HG03064 (cell line): ENCODE data around the gene TAF1B.
"Not testable (repeated sequence)": the region's sequence is repeated elsewhere in the genome, so short reads cannot be mapped to it uniquely, and the experiment has no call there.

ENCODE experiments used
- ATAC-seq: cut with Tn5 transposase; IDR thresholded peaks from one replicate; pipeline ENCODE4 v1.9.1; 2021; ENCODE audit warnings: low read depth; ENCODE audit not compliant: unreplicated experiment

The TAF1B gene

DNA sequence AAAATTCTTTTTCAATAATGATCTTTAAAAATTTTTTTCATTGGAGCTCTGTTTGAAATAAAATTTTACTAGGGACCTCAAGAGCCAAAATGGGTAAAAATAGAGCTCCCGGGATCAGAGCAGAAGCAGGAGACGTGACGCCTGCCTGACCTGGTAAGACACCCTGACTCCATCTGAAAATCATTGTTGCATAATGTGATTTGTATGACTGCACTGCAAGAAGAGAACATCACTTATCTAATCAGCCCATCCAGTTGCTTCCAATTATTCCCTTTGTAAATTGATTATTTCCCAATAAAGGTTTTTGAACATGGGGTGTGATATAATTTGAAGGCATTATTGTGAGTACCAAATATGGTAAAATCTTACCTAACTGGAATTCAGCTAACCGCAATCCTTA is 17.1 kb upstream of the TAF1B start:
- no peak for ATAC-seq

DNA sequence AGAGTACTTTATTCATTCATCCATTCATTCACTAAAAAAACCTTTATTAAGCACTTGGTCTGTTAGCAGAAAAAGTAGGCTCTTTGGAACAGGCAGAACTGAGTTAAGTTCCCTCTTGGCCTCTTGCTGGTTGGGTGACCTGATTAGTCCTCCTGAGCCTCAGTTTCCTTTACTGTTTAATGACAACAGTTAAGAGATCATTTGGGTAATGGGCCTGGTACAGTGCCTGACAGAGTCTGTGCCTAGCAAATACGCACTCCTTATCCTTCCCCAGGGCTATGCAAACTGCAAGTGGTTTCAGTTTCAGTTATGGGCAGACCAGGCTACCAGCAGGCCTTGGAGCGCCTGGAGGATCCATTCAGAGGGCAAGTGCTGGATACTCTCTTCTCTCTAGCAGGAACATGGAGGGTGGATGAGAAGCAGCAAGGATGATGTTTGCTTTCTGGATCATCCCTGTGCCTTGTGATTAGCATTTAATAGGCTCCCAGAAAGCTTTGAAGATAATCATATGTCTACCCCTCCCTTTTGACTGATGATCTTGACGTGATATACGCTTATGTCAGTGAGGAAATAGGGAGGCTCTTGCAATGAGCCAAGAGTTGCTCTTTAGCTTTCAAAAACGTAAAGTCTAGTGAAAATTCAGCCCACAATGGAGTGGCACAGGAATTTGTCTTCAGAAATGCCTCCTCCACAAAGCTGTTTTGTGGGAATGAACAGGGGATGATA is 12.4 kb upstream of the TAF1B start:
- no peak for ATAC-seq

DNA sequence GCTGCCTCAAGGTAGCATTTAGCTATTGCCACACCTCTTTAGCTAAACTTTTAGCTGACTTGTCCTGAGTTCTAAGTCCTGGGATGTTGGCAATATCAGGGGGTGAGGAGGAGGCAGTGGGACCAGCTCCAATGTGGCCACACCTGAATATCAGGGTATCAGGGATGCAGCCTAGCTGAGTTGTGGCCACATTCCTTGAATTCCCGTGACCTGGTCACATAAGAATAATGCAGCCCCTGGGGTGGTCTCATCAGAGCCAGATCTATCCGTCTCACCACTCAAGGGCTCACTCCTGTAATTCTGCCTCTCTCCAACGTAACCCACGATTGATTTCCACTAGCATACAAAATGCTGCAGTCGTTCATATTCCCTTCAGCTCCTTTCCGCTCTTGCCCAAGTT is 11.6 kb upstream of the TAF1B start:
- ATAC-seq: no peak

DNA sequence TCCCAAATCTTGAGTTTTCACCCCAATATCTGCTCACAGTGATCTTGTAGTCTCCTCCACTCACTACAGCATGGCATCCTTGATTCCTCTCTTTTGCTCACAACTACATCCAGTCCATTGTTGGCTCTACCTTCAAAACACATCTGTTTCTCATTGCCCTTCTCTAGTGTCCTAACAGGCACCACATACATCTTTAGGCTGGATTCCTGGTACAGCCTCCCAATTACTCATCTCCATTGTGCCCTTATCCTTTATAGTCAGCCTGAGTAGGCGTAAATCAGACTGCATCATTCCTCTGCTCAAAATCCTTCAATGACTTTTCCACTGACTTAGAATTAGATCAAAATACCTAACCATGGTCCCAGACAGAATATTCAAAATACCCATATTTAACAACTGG is 10.7 kb upstream of the TAF1B start:
- no peak for ATAC-seq

DNA sequence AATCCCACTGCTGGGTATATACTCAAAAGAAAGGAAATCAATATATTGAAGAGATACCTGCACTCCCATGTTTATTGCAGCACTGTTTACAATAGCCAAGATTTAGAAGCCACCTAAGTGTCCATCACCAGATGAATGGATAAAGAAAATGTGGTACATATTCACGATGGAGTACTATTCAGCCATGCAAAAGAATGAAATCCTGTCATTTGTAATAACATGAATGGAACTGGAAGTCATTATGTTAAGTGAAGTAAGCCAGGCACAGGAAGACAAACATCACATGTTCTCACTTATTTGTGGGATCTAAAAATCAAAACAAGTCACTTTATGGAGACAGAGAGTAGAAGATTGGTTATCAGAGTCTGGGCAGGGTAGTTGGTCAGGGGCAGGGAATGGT is 8.2 kb upstream of the TAF1B start:
- ATAC-seq: not testable (repeated sequence)

DNA sequence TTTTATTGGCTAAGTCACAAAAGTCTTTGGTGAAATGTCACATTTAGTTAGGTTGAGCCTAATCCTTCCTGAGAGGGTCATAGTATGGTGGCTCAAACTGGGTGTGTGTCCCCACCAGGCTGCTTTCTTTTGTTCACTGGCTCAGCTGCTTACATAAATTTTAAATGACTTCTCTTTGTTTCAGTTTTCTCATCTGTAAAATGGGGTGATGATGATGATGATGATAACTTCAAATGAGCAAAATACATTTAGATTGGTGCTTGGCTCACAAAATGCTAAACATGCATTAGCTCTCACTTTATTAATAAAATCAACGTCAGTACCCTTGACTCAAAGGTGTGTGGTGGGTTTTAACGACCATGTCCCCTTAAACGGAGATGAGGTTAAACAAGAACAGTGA is 7.2 kb upstream of the TAF1B start:
- no peak for ATAC-seq

DNA sequence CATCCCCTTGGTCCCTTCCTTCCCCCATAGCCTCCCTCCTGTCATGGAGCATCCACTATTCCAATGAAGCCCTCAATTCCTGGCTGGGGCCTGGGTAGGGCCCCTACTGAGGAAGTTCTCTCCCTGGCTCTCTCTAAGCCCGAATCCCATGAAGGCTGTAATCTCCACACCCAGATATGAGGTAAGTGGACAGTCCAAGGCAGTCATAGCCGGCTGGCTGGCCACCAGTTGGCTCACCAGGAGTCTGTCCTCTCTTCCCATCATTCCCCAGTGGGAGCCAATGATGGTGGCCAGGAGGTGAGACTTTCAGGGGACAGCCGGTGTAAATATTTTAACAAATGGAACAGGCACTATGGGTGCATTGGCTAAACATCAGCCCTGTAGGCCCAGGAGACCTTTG is 6.8 kb upstream of the TAF1B start:
- ATAC-seq: no peak

DNA sequence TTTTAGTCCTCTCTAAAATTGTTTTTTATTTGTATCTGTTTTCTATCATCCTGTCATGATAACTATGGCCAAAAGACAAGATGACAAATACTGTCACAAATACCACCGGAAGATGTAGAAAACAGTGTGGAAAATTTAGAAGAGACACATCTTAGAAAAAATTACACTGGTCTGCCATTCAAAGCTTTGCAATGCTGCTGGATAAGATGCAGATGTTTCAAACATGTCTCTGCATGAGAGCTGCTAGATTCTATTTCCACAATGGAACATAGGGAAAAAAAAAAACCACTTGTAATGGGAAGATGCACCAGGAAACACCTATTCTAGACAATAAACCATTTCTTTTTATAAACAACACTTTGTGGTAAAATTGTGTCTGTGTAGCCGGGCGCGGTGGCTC is 5.8 kb upstream of the TAF1B start:
- no peak for ATAC-seq

DNA sequence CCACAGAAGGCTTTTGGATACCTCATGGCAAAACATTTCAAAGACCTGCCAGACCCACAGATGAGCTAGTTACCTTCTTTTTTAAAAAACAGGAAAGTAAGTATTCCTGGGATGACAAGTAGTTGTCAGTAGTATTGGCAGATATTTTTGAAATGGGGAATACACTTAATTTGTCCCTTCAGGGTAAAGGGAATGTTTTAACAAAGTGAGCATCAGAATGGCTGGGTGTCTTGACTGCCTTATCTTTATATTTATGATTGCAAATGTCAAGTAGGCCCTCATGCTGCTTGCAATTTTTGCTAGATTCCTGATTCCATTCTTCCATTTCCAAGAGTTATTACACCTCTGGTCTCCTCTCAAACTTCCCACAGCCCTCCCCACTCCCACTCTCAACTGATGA is 4.9 kb upstream of the TAF1B start:
- no peak for ATAC-seq

DNA sequence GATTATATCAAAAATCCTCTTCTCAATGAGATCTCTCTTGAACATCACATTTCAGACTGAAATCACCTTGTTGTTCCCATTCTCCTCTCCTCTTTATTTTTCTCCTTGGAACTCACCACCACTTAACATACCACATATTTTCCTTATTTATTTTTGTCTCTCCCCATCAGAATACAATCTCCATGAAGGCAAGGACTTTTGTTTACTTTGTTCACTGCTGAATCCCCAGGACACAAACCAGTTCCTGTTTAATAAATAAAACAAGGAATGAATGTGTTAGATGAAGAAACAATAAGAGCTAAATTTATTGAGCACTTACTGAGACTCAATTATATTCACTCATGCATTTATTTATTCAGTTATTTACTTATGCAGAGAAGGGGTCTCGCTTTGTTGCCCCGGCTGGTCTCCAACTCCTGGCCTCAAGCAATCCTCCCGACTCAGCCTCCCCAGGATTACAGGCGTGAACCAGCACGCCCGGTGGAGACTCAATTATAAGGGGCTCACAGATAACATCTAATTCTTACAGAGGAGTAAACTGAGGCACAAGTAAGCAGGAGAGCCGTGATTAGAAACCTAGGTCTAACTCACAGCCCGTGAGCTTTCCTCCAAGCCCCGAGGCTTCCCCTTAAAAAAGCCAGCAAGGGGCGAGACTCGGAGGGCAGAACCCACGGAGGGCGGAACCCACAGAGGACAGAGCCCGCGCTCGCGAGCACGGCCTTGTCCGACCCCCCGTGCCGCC is 616 bp upstream of the TAF1B start:
- ATAC-seq: no peak

DNA sequence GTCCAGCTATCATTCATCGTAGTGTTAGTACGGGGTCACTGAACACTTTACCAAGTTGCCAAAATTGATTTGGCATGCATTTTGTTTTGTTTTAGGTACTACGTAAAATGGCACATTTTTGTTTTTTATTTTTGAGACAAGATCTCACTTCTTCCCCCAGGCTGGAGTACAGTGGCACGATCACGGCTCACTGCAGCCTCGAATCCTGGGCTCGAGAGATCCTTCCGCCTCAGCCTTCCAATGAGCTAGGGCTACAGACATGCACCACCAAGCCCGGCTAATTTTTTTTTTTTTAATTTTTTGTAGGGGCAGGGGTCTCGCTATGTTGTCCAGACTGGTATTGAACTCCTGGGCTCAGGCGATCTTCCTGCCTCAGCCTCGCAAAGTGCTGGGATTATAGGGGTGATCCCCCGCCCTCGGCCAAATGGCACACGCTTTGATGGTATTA is 786 bp downstream of the TAF1B start:
- no peak for ATAC-seq

DNA sequence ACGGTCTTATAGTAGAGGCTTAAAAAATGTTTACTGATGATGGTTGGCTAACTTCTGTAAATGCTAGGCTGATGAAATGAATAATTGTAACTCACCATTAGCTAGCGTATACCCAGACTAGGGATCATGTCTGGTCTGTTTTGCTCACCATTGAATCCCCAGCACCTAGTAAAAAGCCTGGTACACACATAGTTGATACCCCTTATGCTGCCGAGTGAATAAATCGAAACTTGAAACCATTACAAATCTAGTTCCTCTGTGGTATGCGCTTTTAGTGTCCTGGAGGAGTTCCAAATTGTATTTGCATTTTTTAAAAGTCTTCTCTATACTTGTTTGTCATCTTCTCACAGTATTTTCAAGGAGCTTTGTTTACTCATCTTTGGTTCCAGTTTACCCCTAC is 1.3 kb downstream of the TAF1B start:
- no peak for ATAC-seq

DNA sequence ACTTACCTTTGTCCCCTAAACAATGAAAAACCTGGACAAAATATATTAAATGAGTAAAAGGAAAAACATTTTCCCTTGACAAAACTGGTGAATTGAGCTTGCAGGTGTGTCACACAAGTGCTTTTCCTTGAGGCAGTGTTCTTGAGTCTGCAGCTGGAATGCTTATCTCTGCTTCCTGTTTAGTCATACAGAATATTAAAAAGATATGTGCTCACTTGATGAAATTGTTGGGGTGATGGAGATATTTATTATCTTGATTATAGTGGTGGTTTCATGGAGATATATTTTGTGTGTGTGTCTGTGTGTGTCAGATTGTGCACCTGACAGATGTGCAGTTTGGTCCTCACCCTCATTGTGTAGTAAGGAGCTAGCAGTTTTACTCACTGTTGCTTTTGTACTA is 3.3 kb downstream of the TAF1B start:
- ATAC-seq: no peak

DNA sequence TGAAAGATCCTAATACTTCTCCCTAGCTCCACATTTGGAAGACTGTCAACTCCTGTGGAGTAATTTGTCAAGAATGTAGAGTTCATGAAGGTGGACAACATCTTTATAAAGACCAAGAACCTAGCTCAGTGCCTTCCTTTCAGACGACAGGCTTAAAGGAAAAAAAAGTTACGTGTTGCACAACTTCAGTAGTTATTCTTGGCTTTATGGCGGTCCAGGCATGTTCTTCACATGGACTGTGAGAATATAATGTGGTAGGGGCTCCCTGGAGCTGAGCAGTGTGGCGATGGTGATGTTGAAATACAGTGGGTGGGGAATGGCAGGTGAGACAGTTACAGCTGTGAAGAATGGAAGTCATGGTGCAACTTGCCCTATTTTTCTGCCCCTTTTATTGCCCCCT is 3.9 kb downstream of the TAF1B start:
- no peak for ATAC-seq

DNA sequence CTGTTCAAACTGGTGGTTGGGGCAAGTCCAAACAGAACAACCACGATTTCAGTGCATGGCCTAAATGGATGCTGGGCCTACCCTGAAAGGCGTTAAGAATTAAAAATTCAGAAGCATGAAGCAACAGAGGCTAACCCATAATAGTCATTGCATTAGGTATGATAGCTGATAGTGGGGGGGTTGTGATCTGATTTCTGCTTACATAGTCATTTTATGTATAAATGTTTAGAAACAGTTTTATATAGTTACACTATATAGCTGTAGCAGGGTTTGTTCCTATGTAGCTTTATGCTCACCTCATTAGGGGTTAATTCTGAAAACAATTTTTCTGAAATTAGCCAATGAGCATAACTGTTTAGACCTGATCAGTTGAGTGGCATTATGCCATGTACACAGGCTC is 9.6 kb downstream of the TAF1B start:
- no peak for ATAC-seq

DNA sequence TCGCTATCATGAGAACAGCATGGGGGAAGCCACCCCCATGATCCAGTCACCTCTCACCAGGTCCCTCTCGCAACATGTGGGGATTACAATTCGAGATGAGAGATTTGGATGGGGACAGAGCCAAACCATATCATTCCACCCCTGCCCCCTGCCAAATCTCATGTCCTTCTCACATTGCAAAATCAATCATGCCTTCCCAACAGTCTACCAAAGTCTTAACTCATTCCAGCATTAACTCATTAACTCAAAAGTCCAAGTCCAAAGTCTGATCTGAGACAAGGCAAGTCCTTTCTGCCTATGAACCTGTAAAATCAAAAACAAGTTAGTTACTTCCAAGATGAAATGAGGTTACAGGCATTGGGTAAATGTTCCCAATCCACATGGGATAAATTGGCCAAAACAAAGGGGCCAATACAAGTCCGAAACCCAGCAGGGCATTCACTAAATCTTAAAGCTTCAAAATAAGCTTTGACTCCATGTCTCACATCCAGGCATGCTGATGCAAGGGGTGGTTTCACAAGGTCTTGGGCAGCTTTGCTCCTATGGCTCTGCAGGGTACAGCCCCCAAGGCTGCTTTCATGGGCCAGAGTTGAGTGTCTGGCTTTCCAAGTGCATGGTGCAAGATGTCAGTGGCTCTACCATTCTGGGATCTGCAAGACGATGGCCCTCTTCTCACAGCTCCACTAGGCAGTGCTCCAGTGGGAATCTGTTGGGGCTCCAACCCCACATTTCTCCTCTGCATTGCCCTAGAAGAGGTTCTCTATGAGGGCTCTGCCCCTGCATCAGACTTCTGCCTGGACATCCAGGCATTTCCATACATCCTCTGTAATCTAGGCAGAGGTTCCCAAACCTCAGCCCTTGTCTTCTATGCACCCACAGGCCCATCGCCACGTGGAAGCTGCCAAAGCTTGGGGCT is 14.8 kb downstream of the TAF1B start:
- no peak for ATAC-seq

DNA sequence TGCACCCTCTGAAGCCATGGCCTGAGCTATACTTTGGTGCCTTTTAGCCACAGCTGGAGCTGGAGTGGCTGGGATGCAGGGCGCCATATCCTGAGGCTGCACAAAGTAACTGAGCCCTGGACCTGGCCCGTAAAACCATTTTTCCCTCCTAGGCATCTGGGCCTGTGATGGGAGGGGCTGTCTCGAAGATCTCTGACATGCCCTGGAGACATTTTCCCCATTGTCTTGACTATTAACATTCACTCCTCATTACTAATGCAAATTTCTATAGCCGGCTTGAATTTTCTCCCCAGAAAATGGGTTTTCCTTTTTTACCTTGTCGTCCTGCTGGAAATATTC is 15.4 kb downstream of the TAF1B start:
- ATAC-seq: no peak

DNA sequence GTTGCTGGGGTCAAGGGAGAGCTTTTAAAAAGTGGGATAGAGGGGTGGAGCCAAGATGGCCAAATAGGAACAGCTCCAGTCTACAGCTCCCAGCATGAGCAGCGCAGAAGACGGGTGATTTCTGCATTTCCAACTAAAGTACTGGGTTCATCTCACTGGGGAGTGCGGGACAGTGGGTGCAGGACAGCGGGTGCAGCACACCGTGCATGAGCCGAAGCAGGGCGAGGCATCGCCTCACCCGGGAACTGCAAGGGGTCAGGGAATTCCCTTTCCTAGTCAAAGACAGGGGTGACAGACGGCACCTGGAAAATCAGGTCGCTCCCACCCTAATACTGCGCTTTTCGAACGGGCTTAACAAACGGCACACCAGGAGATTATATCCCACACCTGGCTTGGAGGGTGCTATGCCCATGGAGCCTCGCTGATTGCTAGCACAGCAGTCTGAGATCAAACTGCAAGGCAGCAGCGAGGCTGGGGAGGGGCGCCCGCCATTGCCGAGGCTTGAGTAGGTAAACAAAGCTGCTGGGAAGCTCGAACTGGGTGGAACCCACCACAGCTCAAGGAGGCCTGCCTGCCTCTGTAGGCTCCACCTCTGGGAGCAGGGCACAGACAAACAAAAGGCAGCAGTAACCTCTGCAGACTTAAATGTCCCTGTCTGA is 17.8 kb downstream of the TAF1B start:
- ATAC-seq: not testable (repeated sequence)

DNA sequence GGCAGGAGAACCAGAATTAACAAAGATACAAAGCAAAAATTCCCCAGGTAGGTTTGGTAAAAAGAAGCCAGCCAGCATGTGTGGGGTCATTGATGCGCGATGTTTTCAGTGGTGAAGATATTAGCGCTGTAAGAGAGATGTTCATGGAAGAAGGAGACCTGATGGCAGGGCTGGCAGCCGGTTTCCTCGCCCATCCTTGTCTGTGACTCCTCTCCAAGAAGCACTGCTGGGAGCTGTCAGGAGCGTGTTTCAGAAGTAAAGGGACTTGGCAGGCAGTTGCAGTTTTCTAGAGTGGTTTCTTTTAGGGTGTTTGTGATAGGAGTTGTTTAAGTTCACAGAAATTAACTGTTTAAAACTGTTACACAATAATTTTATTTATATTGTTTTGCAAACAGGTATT is 24.6 kb downstream of the TAF1B start:
- no peak for ATAC-seq

DNA sequence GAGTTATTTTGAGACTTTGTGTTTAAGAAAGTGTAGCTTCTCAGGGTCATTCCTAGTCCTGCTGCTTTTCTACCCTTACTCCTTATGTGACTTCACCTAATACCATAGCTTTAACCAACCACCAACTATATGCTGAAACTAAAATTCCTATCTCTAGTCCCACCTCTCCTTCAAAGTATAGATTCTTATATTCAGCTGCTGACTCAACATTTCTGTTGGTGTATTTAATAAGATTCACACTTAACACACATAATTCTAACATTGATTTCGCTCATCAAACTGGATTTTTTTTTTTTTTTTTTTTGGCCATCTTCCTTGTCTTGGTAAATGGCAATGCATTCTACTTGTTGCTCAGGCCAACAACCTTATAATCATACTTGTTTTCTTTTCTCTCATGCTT is 30.1 kb downstream of the TAF1B start:
- no peak for ATAC-seq

DNA sequence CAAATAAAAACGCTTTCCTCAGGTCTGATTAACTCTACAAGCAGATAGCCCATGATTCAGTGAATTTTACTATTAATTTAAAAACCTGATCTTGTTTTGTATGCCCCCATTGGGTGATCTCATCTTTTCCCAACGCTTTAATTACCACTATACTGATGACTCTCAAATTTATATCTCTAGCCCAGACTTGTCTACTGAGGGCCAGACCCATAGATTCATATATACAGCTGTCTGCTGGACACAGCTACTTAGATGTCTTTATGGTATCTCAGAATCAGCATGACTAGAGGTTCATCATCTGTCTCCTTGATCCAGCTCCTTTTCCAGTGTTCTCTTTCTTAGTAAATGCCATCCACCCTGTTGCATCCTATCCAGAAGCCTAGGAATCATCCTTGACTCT is 33.8 kb downstream of the TAF1B start:
- no peak for ATAC-seq
